ENCODE results near the gene GAPDHS.
A peak's percentile ranks its signal among the peaks of the same experiment; 100 is the strongest.

GRCh38 chr19:35592226-35592625 is 59.0 kb downstream of the GAPDHS start:
- TF ChIP-seq CTCF (IDR thresholded peaks at IDR 0.05) (peak; percentile 40 to 83 (median 67)), POLR2A (IDR thresholded peaks at IDR 0.05) (no peak)
